HepG2 (cell line): Measurements from ENCODE around the gene ALG8. TPM values are rescaled to one million over a fixed set of nuclear protein-coding genes. Genes with fewer than 3 reads are reported as not detected.

Source experiments
- CEBPG ChIP-seq: IDR thresholded peaks from 2 replicates; pipeline ENCODE4 v1.6.1; 2016
- RCOR2 ChIP-seq: IDR thresholded peaks from 2 replicates; pipeline ENCODE4 v1.6.1; 2016; ENCODE audit warnings: missing biosample characterization, missing genetic modification reagents
- ZNF331 ChIP-seq: sonication (generic); formaldehyde crosslinking; IDR thresholded peaks from 2 replicates; pipeline ENCODE4 v1.4.0; 2020; ENCODE audit warnings: missing genetic modification reagents
- ZNF737 ChIP-seq: sonication (generic); formaldehyde crosslinking; IDR thresholded peaks from 2 replicates; pipeline ENCODE4 v1.5.0; 2020; ENCODE audit warnings: missing genetic modification reagents, mild to moderate bottlenecking, borderline replicate concordance
- polyA plus RNA-seq, 8 experiments: library from polyadenylated mRNA; depleted of rRNA in 3 of 8; stranded (reverse) in 7 of 8; unstranded in 1 of 8; fragments of >200 nt; fragmentation: Illumina TruSeq in 4 of 8; extraction: Trizol in 4 of 8; gene quantifications; 2 replicates each; pipeline versions ENCODE4 v1.2.1 to v1.2.3, GENCODE V29; 2011 to 2016; ENCODE audit warnings: low read depth in 4 of 8, missing spikeins in 1 of 8, mixed read lengths in 1 of 8; ENCODE audit not compliant: insufficient read depth in 1 of 8
- total RNA-seq, 5 experiments: library from RNA; depleted of rRNA; stranded (reverse); fragments of >200 nt; fragmentation: Illumina TruSeq; extraction: Trizol; gene quantifications; 2 replicates each; pipeline ENCODE4 v1.2.3, GENCODE V29; 2016; ENCODE audit warnings: low read depth in 1 of 5
- TF ChIP-seq, protein P1 (sequence below): sonication (generic); formaldehyde crosslinking; IDR thresholded peaks from 2 replicates; pipeline ENCODE4 v1.4.0; 2020; ENCODE audit warnings: missing genetic modification reagents, borderline replicate concordance
- TF ChIP-seq, protein P2 (sequence below): fragments of 450-650 bp; IDR thresholded peaks from 2 replicates; pipeline ENCODE4 v1.6.1; 2016
- TF ChIP-seq, protein P3 (sequence below): sonication (generic); formaldehyde crosslinking; IDR thresholded peaks from 2 replicates; pipeline ENCODE4 v1.4.0; 2020; ENCODE audit warnings: mild to moderate bottlenecking, missing genetic modification reagents, borderline replicate concordance
- TF ChIP-seq, protein P4 (sequence below): sonication (generic); formaldehyde crosslinking; IDR thresholded peaks from 2 replicates; pipeline ENCODE4 v1.4.0; 2020; ENCODE audit warnings: missing genetic modification reagents, borderline replicate concordance

ALG8 gene
- total and polyA plus RNA-seq, 2 of the 13 experiments (the other 11 are each of a cell fraction or from before 2014, with no cell fraction given) = 75.8 to 88.0 TPM

DNA sequence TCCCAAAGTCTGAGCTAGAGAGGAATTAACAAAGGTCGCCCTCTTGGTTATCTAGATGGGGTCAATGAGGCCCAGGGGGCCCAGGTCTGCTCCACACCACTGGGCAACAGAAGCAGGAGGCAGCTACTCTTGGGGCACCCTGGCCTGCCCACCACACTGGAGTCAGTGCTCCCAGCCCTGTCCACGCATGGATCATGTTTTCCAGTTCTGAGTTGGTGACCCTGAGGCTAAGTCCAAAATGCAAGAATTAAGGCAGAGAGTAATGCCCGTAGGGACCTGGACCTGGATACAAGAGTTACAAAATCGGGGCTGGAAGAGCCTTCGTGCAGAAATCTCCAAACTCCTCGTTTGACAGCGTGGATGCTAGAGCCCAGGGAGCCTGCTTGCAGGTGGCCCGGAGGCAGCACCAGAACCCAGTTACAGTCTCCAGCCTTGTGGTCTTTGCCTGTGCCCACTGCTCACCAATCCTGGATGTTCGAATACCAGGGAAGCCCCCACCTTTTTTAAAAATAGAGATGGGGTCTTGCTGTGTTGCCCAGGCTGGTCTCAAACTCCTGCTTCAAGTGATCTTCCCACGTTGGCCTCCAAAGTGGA is 81.9 kb downstream of the ALG8 start (continued):
- TF ChIP-seq, protein P1, sequence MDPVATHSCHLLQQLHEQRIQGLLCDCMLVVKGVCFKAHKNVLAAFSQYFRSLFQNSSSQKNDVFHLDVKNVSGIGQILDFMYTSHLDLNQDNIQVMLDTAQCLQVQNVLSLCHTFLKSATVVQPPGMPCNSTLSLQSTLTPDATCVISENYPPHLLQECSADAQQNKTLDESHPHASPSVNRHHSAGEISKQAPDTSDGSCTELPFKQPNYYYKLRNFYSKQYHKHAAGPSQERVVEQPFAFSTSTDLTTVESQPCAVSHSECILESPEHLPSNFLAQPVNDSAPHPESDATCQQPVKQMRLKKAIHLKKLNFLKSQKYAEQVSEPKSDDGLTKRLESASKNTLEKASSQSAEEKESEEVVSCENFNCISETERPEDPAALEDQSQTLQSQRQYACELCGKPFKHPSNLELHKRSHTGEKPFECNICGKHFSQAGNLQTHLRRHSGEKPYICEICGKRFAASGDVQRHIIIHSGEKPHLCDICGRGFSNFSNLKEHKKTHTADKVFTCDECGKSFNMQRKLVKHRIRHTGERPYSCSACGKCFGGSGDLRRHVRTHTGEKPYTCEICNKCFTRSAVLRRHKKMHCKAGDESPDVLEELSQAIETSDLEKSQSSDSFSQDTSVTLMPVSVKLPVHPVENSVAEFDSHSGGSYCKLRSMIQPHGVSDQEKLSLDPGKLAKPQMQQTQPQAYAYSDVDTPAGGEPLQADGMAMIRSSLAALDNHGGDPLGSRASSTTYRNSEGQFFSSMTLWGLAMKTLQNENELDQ (CRISPR knock-in tag) = no peak
- TF ChIP-seq, protein P2, sequence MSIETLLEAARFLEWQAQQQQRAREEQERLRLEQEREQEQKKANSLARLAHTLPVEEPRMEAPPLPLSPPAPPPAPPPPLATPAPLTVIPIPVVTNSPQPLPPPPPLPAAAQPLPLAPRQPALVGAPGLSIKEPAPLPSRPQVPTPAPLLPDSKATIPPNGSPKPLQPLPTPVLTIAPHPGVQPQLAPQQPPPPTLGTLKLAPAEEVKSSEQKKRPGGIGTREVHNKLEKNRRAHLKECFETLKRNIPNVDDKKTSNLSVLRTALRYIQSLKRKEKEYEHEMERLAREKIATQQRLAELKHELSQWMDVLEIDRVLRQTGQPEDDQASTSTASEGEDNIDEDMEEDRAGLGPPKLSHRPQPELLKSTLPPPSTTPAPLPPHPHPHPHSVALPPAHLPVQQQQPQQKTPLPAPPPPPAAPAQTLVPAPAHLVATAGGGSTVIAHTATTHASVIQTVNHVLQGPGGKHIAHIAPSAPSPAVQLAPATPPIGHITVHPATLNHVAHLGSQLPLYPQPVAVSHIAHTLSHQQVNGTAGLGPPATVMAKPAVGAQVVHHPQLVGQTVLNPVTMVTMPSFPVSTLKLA = no peak
- TF ChIP-seq, protein P3, sequence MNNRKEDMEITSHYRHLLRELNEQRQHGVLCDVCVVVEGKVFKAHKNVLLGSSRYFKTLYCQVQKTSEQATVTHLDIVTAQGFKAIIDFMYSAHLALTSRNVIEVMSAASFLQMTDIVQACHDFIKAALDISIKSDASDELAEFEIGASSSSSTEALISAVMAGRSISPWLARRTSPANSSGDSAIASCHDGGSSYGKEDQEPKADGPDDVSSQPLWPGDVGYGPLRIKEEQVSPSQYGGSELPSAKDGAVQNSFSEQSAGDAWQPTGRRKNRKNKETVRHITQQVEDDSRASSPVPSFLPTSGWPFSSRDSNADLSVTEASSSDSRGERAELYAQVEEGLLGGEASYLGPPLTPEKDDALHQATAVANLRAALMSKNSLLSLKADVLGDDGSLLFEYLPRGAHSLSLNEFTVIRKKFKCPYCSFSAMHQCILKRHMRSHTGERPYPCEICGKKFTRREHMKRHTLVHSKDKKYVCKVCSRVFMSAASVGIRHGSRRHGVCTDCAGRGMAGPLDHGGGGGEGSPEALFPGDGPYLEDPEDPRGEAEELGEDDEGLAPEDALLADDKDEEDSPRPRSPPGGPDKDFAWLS (CRISPR knock-in tag) = no peak
- no peak for TF ChIP-seq ZNF737 (CRISPR knock-in tag)
- TF ChIP-seq RCOR2 (CRISPR knock-in tag) = no peak
- TF ChIP-seq, protein P4, sequence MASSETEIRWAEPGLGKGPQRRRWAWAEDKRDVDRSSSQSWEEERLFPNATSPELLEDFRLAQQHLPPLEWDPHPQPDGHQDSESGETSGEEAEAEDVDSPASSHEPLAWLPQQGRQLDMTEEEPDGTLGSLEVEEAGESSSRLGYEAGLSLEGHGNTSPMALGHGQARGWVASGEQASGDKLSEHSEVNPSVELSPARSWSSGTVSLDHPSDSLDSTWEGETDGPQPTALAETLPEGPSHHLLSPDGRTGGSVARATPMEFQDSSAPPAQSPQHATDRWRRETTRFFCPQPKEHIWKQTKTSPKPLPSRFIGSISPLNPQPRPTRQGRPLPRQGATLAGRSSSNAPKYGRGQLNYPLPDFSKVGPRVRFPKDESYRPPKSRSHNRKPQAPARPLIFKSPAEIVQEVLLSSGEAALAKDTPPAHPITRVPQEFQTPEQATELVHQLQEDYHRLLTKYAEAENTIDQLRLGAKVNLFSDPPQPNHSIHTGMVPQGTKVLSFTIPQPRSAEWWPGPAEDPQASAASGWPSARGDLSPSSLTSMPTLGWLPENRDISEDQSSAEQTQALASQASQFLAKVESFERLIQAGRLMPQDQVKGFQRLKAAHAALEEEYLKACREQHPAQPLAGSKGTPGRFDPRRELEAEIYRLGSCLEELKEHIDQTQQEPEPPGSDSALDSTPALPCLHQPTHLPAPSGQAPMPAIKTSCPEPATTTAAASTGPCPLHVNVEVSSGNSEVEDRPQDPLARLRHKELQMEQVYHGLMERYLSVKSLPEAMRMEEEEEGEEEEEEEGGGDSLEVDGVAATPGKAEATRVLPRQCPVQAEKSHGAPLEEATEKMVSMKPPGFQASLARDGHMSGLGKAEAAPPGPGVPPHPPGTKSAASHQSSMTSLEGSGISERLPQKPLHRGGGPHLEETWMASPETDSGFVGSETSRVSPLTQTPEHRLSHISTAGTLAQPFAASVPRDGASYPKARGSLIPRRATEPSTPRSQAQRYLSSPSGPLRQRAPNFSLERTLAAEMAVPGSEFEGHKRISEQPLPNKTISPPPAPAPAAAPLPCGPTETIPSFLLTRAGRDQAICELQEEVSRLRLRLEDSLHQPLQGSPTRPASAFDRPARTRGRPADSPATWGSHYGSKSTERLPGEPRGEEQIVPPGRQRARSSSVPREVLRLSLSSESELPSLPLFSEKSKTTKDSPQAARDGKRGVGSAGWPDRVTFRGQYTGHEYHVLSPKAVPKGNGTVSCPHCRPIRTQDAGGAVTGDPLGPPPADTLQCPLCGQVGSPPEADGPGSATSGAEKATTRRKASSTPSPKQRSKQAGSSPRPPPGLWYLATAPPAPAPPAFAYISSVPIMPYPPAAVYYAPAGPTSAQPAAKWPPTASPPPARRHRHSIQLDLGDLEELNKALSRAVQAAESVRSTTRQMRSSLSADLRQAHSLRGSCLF (CRISPR knock-in tag) = no peak
- no peak for TF ChIP-seq CEBPG
- no peak for TF ChIP-seq ZNF331 (CRISPR knock-in tag)
